HepG2 (cell line): Measurements from ENCODE around the gene IRF2BPL. TPM values are rescaled to one million over a fixed set of nuclear protein-coding genes. Genes with fewer than 3 reads are reported as not detected.

Experiments used
- CENPT ChIP-seq: sonication (generic); formaldehyde crosslinking; IDR thresholded peaks from 2 replicates; pipeline ENCODE4 v1.8.0; 2022; ENCODE audit warnings: low read depth, mild to moderate bottlenecking, moderate library complexity, missing genetic modification reagents
- ELK4 ChIP-seq: sonication (generic); formaldehyde crosslinking; IDR thresholded peaks from 2 replicates; pipeline ENCODE4 v1.9.0; 2021; ENCODE audit warnings: missing genetic modification reagents, borderline replicate concordance
- ESRRA ChIP-seq: sonication (generic); formaldehyde crosslinking; IDR thresholded peaks from 2 replicates; pipeline ENCODE4 v1.5.1; 2020; ENCODE audit warnings: mild to moderate bottlenecking, low read depth, missing genetic modification reagents
- ETV6 ChIP-seq: sonication (generic); formaldehyde crosslinking; conservative IDR thresholded peaks from 2 replicates; pipeline ENCODE4 v1.4.0; 2020; ENCODE audit warnings: missing genetic modification reagents
- FOXA1 ChIP-seq, 2 experiments: fragments of 450-650 bp in 1 of 2; sonication (generic) in 1 of 2; formaldehyde crosslinking in 1 of 2; IDR thresholded peaks; 2 replicates each; pipeline versions ENCODE4 v1.4.0 to v1.6.1; 2016 to 2020; ENCODE audit warnings: missing genetic modification reagents in 1 of 2
- FOXJ3 ChIP-seq: sonication (generic); formaldehyde crosslinking; IDR thresholded peaks from 2 replicates; pipeline ENCODE4 v1.4.0; 2020; ENCODE audit warnings: missing genetic modification reagents, mild to moderate bottlenecking, borderline replicate concordance
- FOXP1 ChIP-seq, 2 experiments: fragments of 450-650 bp in 1 of 2; IDR thresholded peaks; 2 replicates each; pipeline ENCODE4 v1.6.1; 2017 to 2018; ENCODE audit warnings: antibody characterized with exemption in 1 of 2
- GTF2F1 ChIP-seq: fragments of 150-350 bp; IDR thresholded peaks from 2 replicates; pipeline ENCODE4 v1.6.1; 2014; ENCODE audit warnings: low read length
- KMT2A ChIP-seq: sonication (generic); formaldehyde crosslinking; IDR thresholded peaks from 2 replicates; pipeline ENCODE4 v1.4.0; 2020; ENCODE audit warnings: missing genetic modification reagents
- MAF1 ChIP-seq: sonication (generic); formaldehyde crosslinking; IDR thresholded peaks from 2 replicates; pipeline ENCODE4 v1.5.0; 2020; ENCODE audit warnings: missing genetic modification reagents, borderline replicate concordance
- NR1H2 ChIP-seq: sonication (generic); formaldehyde crosslinking; IDR thresholded peaks from 2 replicates; pipeline ENCODE4 v1.8.1; 2022; ENCODE audit warnings: low read depth, missing genetic modification reagents, borderline replicate concordance
- RXRA ChIP-seq: sonication (generic); formaldehyde crosslinking; IDR thresholded peaks from 2 replicates; pipeline ENCODE4 v1.5.1; 2020; ENCODE audit warnings: missing genetic modification reagents
- STAT6 ChIP-seq: sonication (generic); formaldehyde crosslinking; IDR thresholded peaks from 2 replicates; pipeline ENCODE4 v1.4.0; 2020; ENCODE audit warnings: missing genetic modification reagents, mild to moderate bottlenecking, borderline replicate concordance
- TFE3 ChIP-seq: IDR thresholded peaks from 2 replicates; pipeline ENCODE4 v1.6.1; 2016
- ZBTB10 ChIP-seq: sonication (generic); formaldehyde crosslinking; IDR thresholded peaks from 2 replicates; pipeline ENCODE4 v1.4.0; 2020; ENCODE audit warnings: missing genetic modification reagents, borderline replicate concordance
- ZC3H4 ChIP-seq: sonication (generic); formaldehyde crosslinking; IDR thresholded peaks from 2 replicates; pipeline ENCODE4 v1.4.0; 2020; ENCODE audit warnings: missing genetic modification reagents, borderline replicate concordance
- ZFAT ChIP-seq: sonication (generic); formaldehyde crosslinking; conservative IDR thresholded peaks from 2 replicates; pipeline ENCODE4 v1.8.1; 2023; ENCODE audit warnings: missing genetic modification reagents, inconsistent platforms
- ZNF101 ChIP-seq: sonication (generic); formaldehyde crosslinking; IDR thresholded peaks from 2 replicates; pipeline ENCODE4 v1.4.0; 2020; ENCODE audit warnings: mild to moderate bottlenecking, low read depth, missing genetic modification reagents, borderline replicate concordance
- ZNF75D ChIP-seq: sonication (generic); formaldehyde crosslinking; IDR thresholded peaks from 2 replicates; pipeline ENCODE4 v1.8.1; 2023; ENCODE audit warnings: missing genetic modification reagents, mild to moderate bottlenecking, borderline replicate concordance
- polyA plus RNA-seq, 8 experiments: library from polyadenylated mRNA; depleted of rRNA in 3 of 8; stranded (reverse) in 7 of 8; unstranded in 1 of 8; fragments of >200 nt; fragmentation: Illumina TruSeq in 4 of 8; extraction: Trizol in 4 of 8; gene quantifications; 2 replicates each; pipeline versions ENCODE4 v1.2.1 to v1.2.3, GENCODE V29; 2011 to 2016; ENCODE audit warnings: low read depth in 4 of 8, missing spikeins in 1 of 8, mixed read lengths in 1 of 8; ENCODE audit not compliant: insufficient read depth in 1 of 8
- total RNA-seq, 5 experiments: library from RNA; depleted of rRNA; stranded (reverse); fragments of >200 nt; fragmentation: Illumina TruSeq; extraction: Trizol; gene quantifications; 2 replicates each; pipeline ENCODE4 v1.2.3, GENCODE V29; 2016; ENCODE audit warnings: low read depth in 1 of 5
- TF ChIP-seq, protein P1 (sequence below): IDR thresholded peaks from 2 replicates; pipeline ENCODE4 v1.6.1; 2016; ENCODE audit warnings: control low read depth

The IRF2BPL gene
- total and polyA plus RNA-seq, 2 of the 13 experiments (the other 11 are each of a cell fraction or from before 2014, with no cell fraction given) = 6.6 to 8.4 TPM

DNA sequence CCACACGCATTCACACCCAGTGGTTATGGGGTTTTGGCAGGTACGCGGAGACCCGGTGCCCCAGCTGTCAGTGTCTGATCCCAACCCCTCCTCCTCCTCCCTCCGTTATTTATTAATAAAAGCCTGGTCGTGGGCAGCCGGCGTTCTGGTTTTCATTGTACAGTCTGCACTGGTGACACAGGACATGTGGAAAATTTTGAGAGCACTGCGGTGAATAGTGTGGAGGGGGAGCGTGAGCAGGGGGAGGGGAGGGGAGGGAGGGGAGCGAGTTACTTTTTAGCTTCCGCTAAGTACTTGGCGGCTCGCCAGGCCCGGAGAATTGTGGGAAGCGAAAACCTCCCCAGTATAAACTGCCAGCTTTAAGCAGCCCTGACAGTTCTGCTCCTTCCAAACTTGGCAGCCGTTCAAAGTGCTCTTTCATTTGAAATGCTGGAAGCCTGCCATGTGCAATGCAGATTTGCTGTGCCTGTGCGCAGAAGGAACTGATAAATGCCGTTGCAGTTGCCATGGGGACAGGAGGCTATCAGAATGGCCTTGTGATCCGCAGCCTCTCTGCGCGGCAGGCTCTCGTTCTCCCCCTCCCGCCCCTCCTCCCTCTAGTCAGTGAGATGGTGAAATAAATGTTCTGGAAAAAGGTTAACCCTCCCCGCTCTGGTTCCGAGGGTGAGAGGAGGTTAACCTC is 11.7 kb upstream of the IRF2BPL start (continued):
- TF ChIP-seq ELK4 (CRISPR knock-in tag) (no peak), STAT6 (CRISPR knock-in tag) (no peak), FOXA1 (IDR thresholded peaks at IDR 0.05) (no peak), FOXA1 (CRISPR knock-in tag; IDR thresholded peaks at IDR 0.05) (0 out of 2 replicates have a peak, but pooled peaks have one; percentile 5), ZBTB10 (CRISPR knock-in tag) (no peak), ZNF101 (CRISPR knock-in tag) (no peak), ZFAT (CRISPR knock-in tag) (no peak), NR1H2 (CRISPR knock-in tag) (no peak), RXRA (CRISPR knock-in tag) (no peak), TFE3 (peak; percentile 69; the same call in 1 of the 2 replicates), ESRRA (no peak), ZC3H4 (CRISPR knock-in tag) (no peak), GTF2F1 (no peak), FOXP1 (IDR thresholded peaks at IDR 0.05) (no peak), FOXP1 (CRISPR knock-in tag; IDR thresholded peaks at IDR 0.05) (no peak; the same call in 1 of the 2 replicates), ZNF75D (CRISPR knock-in tag) (no peak), MAF1 (CRISPR knock-in tag) (no peak), KMT2A (peak; percentile 28; the same call in 1 of the 2 replicates), FOXJ3 (CRISPR knock-in tag) (peak; percentile 44; the same call in 1 of the 2 replicates), ETV6 (CRISPR knock-in tag) (no peak), CENPT (CRISPR knock-in tag) (no peak)
- TF ChIP-seq, protein P1, sequence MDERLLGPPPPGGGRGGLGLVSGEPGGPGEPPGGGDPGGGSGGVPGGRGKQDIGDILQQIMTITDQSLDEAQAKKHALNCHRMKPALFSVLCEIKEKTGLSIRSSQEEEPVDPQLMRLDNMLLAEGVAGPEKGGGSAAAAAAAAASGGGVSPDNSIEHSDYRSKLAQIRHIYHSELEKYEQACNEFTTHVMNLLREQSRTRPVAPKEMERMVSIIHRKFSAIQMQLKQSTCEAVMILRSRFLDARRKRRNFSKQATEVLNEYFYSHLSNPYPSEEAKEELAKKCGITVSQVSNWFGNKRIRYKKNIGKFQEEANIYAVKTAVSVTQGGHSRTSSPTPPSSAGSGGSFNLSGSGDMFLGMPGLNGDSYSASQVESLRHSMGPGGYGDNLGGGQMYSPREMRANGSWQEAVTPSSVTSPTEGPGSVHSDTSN (CRISPR knock-in tag) = peak; percentile 10; the same call in 1 of the 2 replicates
